Heart right ventricle (tissue), 16 donors: ENCODE measurements around the gene PTPN12. TPM values are rescaled to one million over a fixed set of nuclear protein-coding genes. Genes with fewer than 3 reads are reported as not detected.

Experiments used
- ATAC-seq, 8 donors: fragments of 200-7000 bp; cut with Tn5 transposase; one replicate each; pipeline ENCODE4 v1.9.1; 2020; ENCODE audit warnings: mild to moderate bottlenecking in 8 of 8, moderate library complexity in 8 of 8, moderate number of reproducible peaks in 1 of 8
- DNase-seq, 2 donors: peaks; one replicate each; pipeline ENCODE4 v3.0.0-alpha.2; 2020
- H3K27ac ChIP-seq, 10 donors: fragments of 200-600 bp; sonication (generic) in 2 of 10; one replicate each; pipeline versions ENCODE4 v1.5.0 to v1.8.0; 2020 to 2022; ENCODE audit warnings: mild to moderate bottlenecking in 3 of 10
- H3K27me3 ChIP-seq, 7 donors: fragments of 200-600 bp; one replicate each; pipeline ENCODE4 v1.8.0; 2021 to 2022; ENCODE audit warnings: mild to moderate bottlenecking in 2 of 7
- H3K36me3 ChIP-seq, 9 donors: fragments of 200-600 bp; sonication (generic) in 1 of 9; one replicate each; pipeline versions ENCODE4 v1.5.0 to v1.8.0; 2020 to 2022; ENCODE audit warnings: mild to moderate bottlenecking in 2 of 9
- H3K4me1 ChIP-seq, 9 donors: fragments of 200-600 bp; sonication (generic) in 1 of 9; one replicate each; pipeline versions ENCODE4 v1.5.0 to v1.8.0; 2020 to 2022; ENCODE audit warnings: mild to moderate bottlenecking in 4 of 9
- H3K4me3 ChIP-seq, 10 donors: fragments of 200-600 bp; sonication (generic) in 2 of 10; one replicate each; pipeline versions ENCODE4 v1.5.0 to v1.8.0; 2020 to 2022; ENCODE audit warnings: mild to moderate bottlenecking in 7 of 10, moderate library complexity in 2 of 10
- H3K9me3 ChIP-seq, 11 donors: fragments of 200-600 bp in 10 of 11; sonication (generic) in 2 of 11; one replicate each; pipeline versions ENCODE4 v1.5.0 to v1.8.0; 2013 to 2022; ENCODE audit warnings: mild to moderate bottlenecking in 2 of 11, control low read depth in 1 of 11, moderate library complexity in 1 of 11
- WGBS, 2 donors: extraction: QIAGEN DNeasy Blood & Tissue Kit; methylation state at CpG; one replicate each; pipeline ENCODE4 v1.1.7; 2013; ENCODE audit warnings: inconsistent platforms in 1 of 2; 5-methylcytosine and 5-hydroxymethylcytosine counted together
- intact Hi-C, 10 donors: fragments of 100-400 bp; cut with DNase I; formaldehyde crosslinking; loops; one replicate each; pipeline versions ENCODE4 v1.11.1 to v1.14.2; 2022
- polyA plus RNA-seq, 2 donors: library from polyadenylated mRNA; stranded (reverse); fragments of 200-250 nt; gene quantifications; one replicate each; pipeline ENCODE4 v1.2.3, GENCODE V29; 2013
- total RNA-seq, 10 donors: library from RNA; stranded (reverse); fragmentation: NEBNext Ultra II Directional in 3 of 10; extraction: Animal tissue kit (Norgen Biotek cat#: 25700) in 3 of 10; gene quantifications; one replicate each; pipeline versions ENCODE4 v1.2.1 to v1.2.4, GENCODE V29; 2021 to 2023
- TF ChIP-seq, protein P1 (sequence below), 9 donors: fragments of 200-600 bp; sonication (generic) in 2 of 9; IDR thresholded peaks; one replicate each; pipeline versions ENCODE4 v1.5.0 to v1.8.0; 2021 to 2022; ENCODE audit warnings: antibody characterized with exemption in 9 of 9, mild to moderate bottlenecking in 5 of 9, moderate library complexity in 1 of 9
- donor health status: Arrhythmogenic right ventricular cardiomyopathy.
- donor health status: ischemic (EF 13 %, LVEDD 7.1; RV severe dilation, severe dysfunction).
- donor health status: healthy with polysubstance abuse.
- donor health status: DM: no; HTN: yes; CAD: no.
- donor health status: DM: no; HTN: no; CAD: no.
- donor health status: ischemic (EF 25% LVEDD 6.9; RV normal size, moderate dysfunction).
- donor health status: ischemic (EF 25% LVEDD 5.7; RV mildly dilated, moderate dysfunction).
- donor health status: healthy.
- donor health status: DM: yes; HTN: yes; CAD: no.
- donor health status: Ischemic cardiomyopathy.
- donor health status: ischemic (EF 35%, LVEDD 5.7; RV mildly dilated, moderate dysfunction).
- donor health status: nonischemic (EF 11% LVEDD 7.7; RV severe dilation, severe dysfunction).
- donor health status: DM: yes; HTN: yes; CAD: no.
- donor health status: PGD.
- donor health status: ischemic (EF 29% LVEDD 5.4; RV normal size, mild dysfunction).
- donor health status: nonischemic (EF 23%, LVEDD 6.1; RV moderate dilation, normal function).

Gene PTPN12
- total and polyA plus RNA-seq, 12 donors: 24.0 to 64.5 (median 42.6) TPM

DNA sequence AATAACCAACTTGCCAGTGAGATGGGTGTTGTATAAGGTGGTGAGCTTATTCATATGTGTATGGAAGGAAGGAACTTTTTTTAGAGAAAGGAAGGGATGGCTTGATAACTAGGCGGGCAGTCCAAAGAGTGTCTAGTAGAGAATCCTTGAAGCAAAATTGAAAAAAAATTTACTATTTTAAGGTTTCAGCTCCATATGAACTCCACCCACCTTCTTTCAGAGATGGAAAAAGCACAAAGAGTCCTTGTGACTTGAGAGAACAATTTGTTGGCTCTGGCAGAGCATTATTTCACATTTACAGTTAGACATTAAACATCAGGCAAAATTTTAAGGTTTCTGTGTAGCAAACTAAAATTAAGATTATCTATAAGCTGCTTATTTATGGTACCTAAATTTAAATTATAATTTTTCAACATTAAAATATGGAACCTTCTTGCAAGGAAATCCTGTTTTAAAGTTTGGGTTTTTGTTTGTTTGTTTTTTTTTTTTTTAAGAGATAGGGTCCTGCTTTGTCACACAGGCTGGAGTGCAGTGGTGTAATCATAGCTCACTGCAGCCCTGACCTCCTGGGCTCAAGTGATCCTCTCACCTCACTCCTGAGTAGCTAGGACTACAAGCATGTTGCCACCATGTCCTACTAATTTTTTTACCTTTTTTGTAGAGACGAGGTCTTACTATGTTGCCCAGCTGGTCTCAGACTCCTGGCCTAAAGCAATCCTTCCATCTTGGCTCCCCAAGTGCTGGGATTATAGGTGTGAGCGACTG lies 12.2 kb downstream of the PTPN12 start:
- no peak overlapping the region for H3K4me3 ChIP-seq

DNA sequence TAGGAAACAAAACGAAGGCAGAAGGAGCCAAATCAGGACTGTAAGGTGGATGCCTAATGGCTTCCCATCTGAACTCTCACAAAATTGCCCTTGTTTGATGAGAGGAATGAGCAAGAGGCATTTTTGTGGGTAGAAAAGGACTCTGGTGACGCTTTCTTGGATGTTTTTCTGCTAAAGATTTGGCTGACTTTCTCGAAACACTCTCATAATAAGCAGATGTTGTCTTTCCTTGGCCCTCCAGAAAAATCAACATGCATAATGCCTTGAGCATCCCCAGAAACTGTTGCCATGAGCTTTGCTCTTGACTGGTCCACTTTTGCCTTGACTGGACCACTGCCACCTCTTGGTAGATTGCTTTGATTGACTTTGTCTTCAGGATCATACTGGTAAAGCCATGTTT lies 13.5 kb downstream of the PTPN12 start:
- DNase-seq (no peak), ATAC-seq (no peak)
- peaks cover 7 to 92% (median 63%) of the 10 kb centered on the region in 9 donors for H3K4me1 ChIP-seq
- no peak overlapping the region for H3K27ac ChIP-seq
- H3K4me3 ChIP-seq: no peak overlapping the region
- intact Hi-C loops: loop anchor here in 1 of 10 donors (10.0 kb wide), 1 partner anchor 64 kb away; no protein-coding TSS in a partner anchor
- WGBS, 2 donors: 73 to 78% methylated on average over 3 of the region's 3 CpGs
- peaks cover 0 to 12% (median 0%) of the 10 kb centered on the region in 11 donors for H3K9me3 ChIP-seq
- no peaks in the 10 kb centered on the region for H3K27me3 ChIP-seq
- TF ChIP-seq, protein P1, sequence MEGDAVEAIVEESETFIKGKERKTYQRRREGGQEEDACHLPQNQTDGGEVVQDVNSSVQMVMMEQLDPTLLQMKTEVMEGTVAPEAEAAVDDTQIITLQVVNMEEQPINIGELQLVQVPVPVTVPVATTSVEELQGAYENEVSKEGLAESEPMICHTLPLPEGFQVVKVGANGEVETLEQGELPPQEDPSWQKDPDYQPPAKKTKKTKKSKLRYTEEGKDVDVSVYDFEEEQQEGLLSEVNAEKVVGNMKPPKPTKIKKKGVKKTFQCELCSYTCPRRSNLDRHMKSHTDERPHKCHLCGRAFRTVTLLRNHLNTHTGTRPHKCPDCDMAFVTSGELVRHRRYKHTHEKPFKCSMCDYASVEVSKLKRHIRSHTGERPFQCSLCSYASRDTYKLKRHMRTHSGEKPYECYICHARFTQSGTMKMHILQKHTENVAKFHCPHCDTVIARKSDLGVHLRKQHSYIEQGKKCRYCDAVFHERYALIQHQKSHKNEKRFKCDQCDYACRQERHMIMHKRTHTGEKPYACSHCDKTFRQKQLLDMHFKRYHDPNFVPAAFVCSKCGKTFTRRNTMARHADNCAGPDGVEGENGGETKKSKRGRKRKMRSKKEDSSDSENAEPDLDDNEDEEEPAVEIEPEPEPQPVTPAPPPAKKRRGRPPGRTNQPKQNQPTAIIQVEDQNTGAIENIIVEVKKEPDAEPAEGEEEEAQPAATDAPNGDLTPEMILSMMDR (IDR thresholded peaks at IDR 0.05): no peak
- peaks cover 0 to 15% (median 0%) of the 10 kb centered on the region in 9 donors for H3K36me3 ChIP-seq

More for the DNA sequence above, 12.2 kb downstream of the PTPN12 start:
- TF ChIP-seq, protein P1 (IDR thresholded peaks at IDR 0.05): no peak
- 63 to 67% methylated on average over 3 of the region's 3 CpGs for WGBS, 2 donors
- peaks cover 7 to 99% (median 69%) of the 10 kb centered on the region in 9 donors for H3K4me1 ChIP-seq
- intact Hi-C loops: no loop called here
- peaks cover 0 to 10% (median 0%) of the 10 kb centered on the region in 9 donors for H3K36me3 ChIP-seq
- peak overlapping the region in 5 of 10 donors; percentile 23 to 59 (median 32) for H3K27ac ChIP-seq
- H3K9me3 ChIP-seq: peaks cover 0 to 12% (median 0%) of the 10 kb centered on the region in 11 donors
- H3K27me3 ChIP-seq: no peaks in the 10 kb centered on the region
- ATAC-seq (peak in 6 of 8 donors; percentile 22 to 85 (median 48)), DNase-seq (no peak)

DNA sequence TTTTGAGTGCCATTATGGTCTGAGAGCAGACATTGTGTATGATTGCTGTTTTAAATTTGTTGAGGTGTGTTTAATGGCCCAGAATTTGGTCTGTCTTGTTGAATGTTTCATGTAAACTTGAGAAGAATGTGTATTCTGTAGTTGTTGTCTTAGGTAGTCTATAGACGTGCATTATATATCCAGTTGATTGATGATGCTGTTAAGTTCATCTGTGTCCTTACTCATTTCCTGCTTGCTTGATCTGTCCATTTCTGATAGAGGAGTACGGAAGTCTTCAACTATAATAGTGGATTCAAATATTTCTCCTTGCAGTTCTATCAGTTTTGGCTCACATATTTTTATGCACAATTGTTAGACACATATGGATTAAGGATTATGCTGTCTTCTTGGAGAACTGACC lies 16.0 kb downstream of the PTPN12 start:
- H3K4me3 ChIP-seq: no peak overlapping the region
- no peak for DNase-seq
- peaks cover 0 to 12% (median 0%) of the 10 kb centered on the region in 11 donors for H3K9me3 ChIP-seq
- peaks cover 7 to 90% (median 52%) of the 10 kb centered on the region in 9 donors for H3K4me1 ChIP-seq
- H3K27me3 ChIP-seq: no peaks in the 10 kb centered on the region
- 71 to 72% methylated on average over 2 of the region's 2 CpGs for WGBS, 2 donors
- intact Hi-C loops: loop anchor here in 1 of 10 donors (10.0 kb wide), 1 partner anchor 62 kb away; no protein-coding TSS in a partner anchor
- peaks cover 0 to 29% (median 0%) of the 10 kb centered on the region in 9 donors for H3K36me3 ChIP-seq
- no peak overlapping the region for H3K27ac ChIP-seq
- ATAC-seq: no peak
- TF ChIP-seq, protein P1 (IDR thresholded peaks at IDR 0.05): no peak

DNA sequence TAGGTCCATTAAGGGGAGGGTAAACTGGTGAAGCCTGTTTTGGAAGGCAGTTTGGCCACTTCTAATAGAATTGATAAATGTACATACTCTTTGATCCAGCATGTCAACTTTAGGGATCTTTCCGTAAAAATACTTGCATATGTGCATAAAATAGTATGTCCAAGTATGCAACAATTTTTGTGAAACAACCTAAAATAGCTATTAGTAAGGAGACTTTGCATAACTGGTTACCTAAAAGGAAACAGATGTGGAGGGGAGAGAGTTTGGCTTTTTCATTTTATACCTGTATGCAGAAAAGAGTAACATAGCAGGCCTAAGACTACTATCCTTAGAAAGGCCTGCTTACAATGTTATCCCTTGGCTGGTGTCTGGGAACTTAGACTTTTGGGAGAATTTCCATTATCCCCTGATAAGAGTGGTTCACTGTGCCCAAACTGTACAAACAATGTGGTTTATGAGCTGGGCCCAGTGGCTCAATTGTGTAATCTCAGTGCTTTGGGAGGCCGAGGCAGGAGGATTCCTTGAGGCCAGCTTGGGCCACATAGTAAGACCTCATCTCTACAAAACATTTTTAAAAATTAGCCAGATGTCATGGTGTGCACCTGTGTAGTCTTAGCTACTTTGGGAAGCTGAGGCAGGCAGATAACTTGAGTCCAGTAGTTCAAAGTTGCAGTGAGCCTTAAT lies 21.3 kb downstream of the PTPN12 start:
- Histone ChIP-seq H3K9me3 (peaks cover 0 to 8% (median 0%) of the 10 kb centered on the region in 11 donors), H3K36me3 (peaks cover 0 to 28% (median 0%) of the 10 kb centered on the region in 9 donors), H3K27me3 (no peaks in the 10 kb centered on the region), H3K27ac (no peak overlapping the region), H3K4me1 (peaks cover 0 to 87% (median 48%) of the 10 kb centered on the region in 9 donors), H3K4me3 (no peak overlapping the region)
- ATAC-seq: no peak
- 87 to 94% methylated on average over 2 of the region's 2 CpGs for WGBS, 2 donors
- intact Hi-C loops: loop anchor here in 1 of 10 donors (10.0 kb wide), 1 partner anchor 56 kb away; no protein-coding TSS in a partner anchor
- TF ChIP-seq, protein P1 (IDR thresholded peaks at IDR 0.05): no peak
- DNase-seq: no peak
